Liver (tissue), 9 donors: Measurements from ENCODE around the gene CSMD2. TPM values are rescaled to one million over a fixed set of nuclear protein-coding genes. Genes with fewer than 3 reads are reported as not detected.

Source experiments
- DNase-seq: peaks from one replicate; pipeline ENCODE4 v3.0.0-alpha.2; 2017; ENCODE audit warnings: low spot score
- H3K27ac ChIP-seq, 2 donors: one replicate each; pipeline ENCODE4 v1.7.0; 2013; ENCODE audit warnings: inconsistent platforms in 2 of 2, low read length in 2 of 2, control low read depth in 1 of 2, low read depth in 1 of 2, mild to moderate bottlenecking in 1 of 2
- H3K27me3 ChIP-seq, 4 donors: one replicate each; pipeline versions ENCODE4 v1.6.1 to v1.7.0; 2013; ENCODE audit warnings: low read length in 3 of 4, inconsistent platforms in 1 of 4, mild to moderate bottlenecking in 1 of 4, moderate library complexity in 1 of 4; ENCODE audit not compliant: control insufficient read depth in 4 of 4, insufficient read depth in 4 of 4
- H3K36me3 ChIP-seq, 4 donors: one replicate each; pipeline versions ENCODE4 v1.6.1 to v1.7.0; 2013; ENCODE audit warnings: low read length in 3 of 4, mild to moderate bottlenecking in 3 of 4, low read depth in 1 of 4, moderate library complexity in 1 of 4; ENCODE audit not compliant: control insufficient read depth in 4 of 4, insufficient read depth in 3 of 4
- H3K4me1 ChIP-seq, 4 donors: one replicate each; pipeline versions ENCODE4 v1.6.1 to v1.7.0; 2013; ENCODE audit warnings: low read length in 3 of 4, mild to moderate bottlenecking in 3 of 4, moderate library complexity in 1 of 4; ENCODE audit not compliant: control insufficient read depth in 4 of 4, insufficient read depth in 4 of 4
- H3K4me3 ChIP-seq, 3 donors: one replicate each; pipeline versions ENCODE4 v1.6.1 to v1.7.0; 2013; ENCODE audit warnings: low read length in 3 of 3, control low read depth in 1 of 3, low read depth in 1 of 3, mild to moderate bottlenecking in 1 of 3
- H3K9ac ChIP-seq, 2 donors: one replicate each; pipeline ENCODE4 v1.7.0; 2013; ENCODE audit warnings: low read length in 2 of 2, mild to moderate bottlenecking in 2 of 2, moderate library complexity in 2 of 2, control low read depth in 1 of 2, low read depth in 1 of 2
- H3K9me3 ChIP-seq, 4 donors: one replicate each; pipeline versions ENCODE4 v1.6.1 to v1.7.0; 2013; ENCODE audit warnings: low read length in 3 of 4; ENCODE audit not compliant: control insufficient read depth in 4 of 4
- ATF3 ChIP-seq: IDR thresholded peaks from 2 replicates; pipeline ENCODE4 v1.6.1; 2016; ENCODE audit warnings: antibody characterized with exemption
- CTCF ChIP-seq: fragments of 150-350 bp; IDR thresholded peaks from 2 replicates; pipeline ENCODE4 v1.5.1; 2017; ENCODE audit warnings: improper control_type of control experiment, low read depth, low read length; ENCODE audit not compliant: missing input control
- EGR1 ChIP-seq, 2 donors: IDR thresholded peaks; 2 replicates each; pipeline ENCODE4 v1.6.1; 2016 to 2018; ENCODE audit warnings: antibody characterized with exemption in 2 of 2, low read depth in 2 of 2
- FOXA1 ChIP-seq: IDR thresholded peaks from 2 replicates; pipeline ENCODE4 v1.6.1; 2016; ENCODE audit warnings: antibody characterized with exemption
- FOXA2 ChIP-seq: IDR thresholded peaks from 2 replicates; pipeline ENCODE4 v1.6.1; 2016; ENCODE audit warnings: antibody characterized with exemption
- GABPA ChIP-seq, 2 donors: IDR thresholded peaks in 1 of 2; conservative IDR thresholded peaks in 1 of 2; 2 replicates each; pipeline ENCODE4 v1.6.1; 2016; ENCODE audit warnings: antibody characterized with exemption in 2 of 2, mild to moderate bottlenecking in 1 of 2, moderate library complexity in 1 of 2
- HNF4A ChIP-seq, 2 donors: conservative IDR thresholded peaks; 2 replicates each; pipeline ENCODE4 v1.6.1; 2016; ENCODE audit warnings: antibody characterized with exemption in 2 of 2, mild to moderate bottlenecking in 2 of 2
- HNF4G ChIP-seq: IDR thresholded peaks from 2 replicates; pipeline ENCODE4 v1.6.1; 2016; ENCODE audit warnings: antibody characterized with exemption
- MAX ChIP-seq: IDR thresholded peaks from 2 replicates; pipeline ENCODE4 v1.6.1; 2016; ENCODE audit warnings: antibody characterized with exemption
- RAD21 ChIP-seq, 2 donors: IDR thresholded peaks; 2 replicates each; pipeline ENCODE4 v1.6.1; 2016; ENCODE audit warnings: antibody characterized with exemption in 2 of 2, mild to moderate bottlenecking in 2 of 2
- REST ChIP-seq: IDR thresholded peaks from 2 replicates; pipeline ENCODE4 v1.6.1; 2016; ENCODE audit warnings: antibody characterized with exemption, mild to moderate bottlenecking
- RXRA ChIP-seq, 2 donors: IDR thresholded peaks; 2 replicates each; pipeline ENCODE4 v1.6.1; 2017 to 2018; ENCODE audit warnings: antibody characterized with exemption in 2 of 2, mild to moderate bottlenecking in 1 of 2
- SP1 ChIP-seq: IDR thresholded peaks from 2 replicates; pipeline ENCODE4 v1.6.1; 2018; ENCODE audit warnings: antibody characterized with exemption, mild to moderate bottlenecking
- TAF1 ChIP-seq: conservative IDR thresholded peaks from 2 replicates; pipeline ENCODE4 v1.6.1; 2016; ENCODE audit warnings: antibody characterized with exemption, mild to moderate bottlenecking
- YY1 ChIP-seq: IDR thresholded peaks from 2 replicates; pipeline ENCODE4 v1.6.1; 2016; ENCODE audit warnings: antibody characterized with exemption, mild to moderate bottlenecking
- ZBTB33 ChIP-seq: IDR thresholded peaks from 2 replicates; pipeline ENCODE4 v1.6.1; 2016; ENCODE audit warnings: antibody characterized with exemption
- WGBS: extraction: QIAGEN DNeasy Blood & Tissue Kit; methylation state at CpG from one replicate; pipeline ENCODE4 v1.1.7; 2013; 5-methylcytosine and 5-hydroxymethylcytosine counted together
- polyA plus RNA-seq, 2 donors: library from polyadenylated mRNA; stranded (reverse) in 1 of 2; unstranded in 1 of 2; fragments of 200-250 nt in 1 of 2; fragments of >200 nt in 1 of 2; fragmentation: Nextera tagmentation in 1 of 2; extraction: Ambion mirVana in 1 of 2; gene quantifications; one replicate each; pipeline versions ENCODE4 v1.2.1 to v1.2.3, GENCODE V29; 2013 to 2015
- total RNA-seq, 2 donors: library from RNA; depleted of rRNA; stranded (reverse); fragments of >200 nt; gene quantifications; one replicate each; pipeline ENCODE4 v1.2.3, GENCODE V29; 2014
- donor health status: healthy.
- donor health status: healthy.
- donor health status: healthy.
- donor health status: healthy.
- donor health status: healthy.

Gene CSMD2
- total and polyA plus RNA-seq, 4 donors = 0.08 to 0.09 TPM; not detected in 2

- no peak for TF ChIP-seq MAX
Measured at GRCh38 chr1:33541966-33542365, 623.1 kb downstream of the CSMD2 start (continued).

- Histone ChIP-seq H3K27me3 (peaks cover 0 to 5% (median 0%) of the 10 kb centered on the region in 4 donors), H3K9me3 (no peaks in the 10 kb centered on the region), H3K4me1 (no peaks in the 10 kb centered on the region), H3K36me3 (no peaks in the 10 kb centered on the region), H3K9ac (no peak overlapping the region), H3K27ac (no peak overlapping the region), H3K4me3 (no peak overlapping the region)
- 91% methylated on average over 5 of the region's 5 CpGs for WGBS
- no peak for TF ChIP-seq TAF1
- no peak for TF ChIP-seq ZBTB33
- no peak for TF ChIP-seq MAX
- no peak for TF ChIP-seq FOXA2
- no peak for TF ChIP-seq RAD21 (IDR thresholded peaks at IDR 0.05)
- TF ChIP-seq REST = no peak
- no peak for TF ChIP-seq ATF3
- no peak for TF ChIP-seq YY1
- TF ChIP-seq GABPA (IDR thresholded peaks at IDR 0.05 in 1 of 2, conservative IDR thresholded peaks at IDR 0.05 in 1 of 2) = no peak
- no peak for DNase-seq
Measured at GRCh38 chr1:33537885-33538284, 627.1 kb downstream of the CSMD2 start.

GRCh38 chr1:33535334-33535733 lies 629.7 kb downstream of the CSMD2 start:
- DNase-seq = no peak
- no peak overlapping the region for H3K27ac ChIP-seq
- H3K36me3 ChIP-seq = no peaks in the 10 kb centered on the region
- no peaks in the 10 kb centered on the region for H3K9me3 ChIP-seq
- H3K4me1 ChIP-seq = no peaks in the 10 kb centered on the region
- H3K27me3 ChIP-seq = peaks cover 0 to 5% (median 0%) of the 10 kb centered on the region in 4 donors
- H3K9ac ChIP-seq = no peak overlapping the region
- H3K4me3 ChIP-seq = no peak overlapping the region
- 61% methylated on average over 2 of the region's 2 CpGs for WGBS
- TF ChIP-seq FOXA2 = no peak
- no peak for TF ChIP-seq RAD21 (IDR thresholded peaks at IDR 0.05)
- TF ChIP-seq CTCF = no peak
- TF ChIP-seq TAF1 = no peak
- no peak for TF ChIP-seq RXRA (IDR thresholded peaks at IDR 0.05)
- no peak for TF ChIP-seq EGR1 (IDR thresholded peaks at IDR 0.05; ENCODE audit: low read depth in 2 of 2)
- TF ChIP-seq ZBTB33 = no peak
- no peak for TF ChIP-seq GABPA (IDR thresholded peaks at IDR 0.05 in 1 of 2, conservative IDR thresholded peaks at IDR 0.05 in 1 of 2)
- TF ChIP-seq ATF3 = no peak
- no peak for TF ChIP-seq FOXA1
- no peak for TF ChIP-seq HNF4A (conservative IDR thresholded peaks at IDR 0.05)
- TF ChIP-seq SP1 = no peak
- TF ChIP-seq MAX = no peak
- TF ChIP-seq HNF4G = no peak
